ENCODE measurements around the gene ADAMTSL1. TPM values are rescaled to one million over a fixed set of nuclear protein-coding genes. Genes with fewer than 3 reads are reported as not detected.

ADAMTSL1 gene
- total RNA-seq, 1 experiment from 2014 or later: not detected

- Mint-ChIP-seq H3K36me3 (ENCODE audit: insufficient read depth, unreplicated experiment) (no peaks in the 10 kb centered on the region), H3K4me1 (ENCODE audit: low read depth, unreplicated experiment) (peaks cover 11% of the 10 kb centered on the region), H3K9me3 (ENCODE audit: low read depth, unreplicated experiment) (no peaks in the 10 kb centered on the region), H3K27ac (ENCODE audit: unreplicated experiment) (no peak overlapping the region), H3K4me3 (ENCODE audit: low read depth, unreplicated experiment) (no peak overlapping the region), H3K27me3 (ENCODE audit: unreplicated experiment) (no peaks in the 10 kb centered on the region)
- intact Hi-C loops (cut with micrococcal nuclease; ENCODE audit: unreplicated experiment): no loop called here
- BruUV-seq (replicated peaks): no TSS peak
- DNase-seq: no peak
- no peak for TF ChIP-seq CTCF (IDR thresholded peaks at IDR 0.05; ENCODE audit: unreplicated experiment)
- CTCF ChIA-PET: no interaction called here
Observed at GRCh38 chr9:18456624-18457237, 17.2 kb upstream of the ADAMTSL1 start.

- peaks cover 11% of the 10 kb centered on the region for H3K4me1 Mint-ChIP-seq (ENCODE audit: low read depth, unreplicated experiment)
- BruUV-seq (replicated peaks): no TSS peak
- H3K36me3 Mint-ChIP-seq (ENCODE audit: insufficient read depth, unreplicated experiment): no peaks in the 10 kb centered on the region
- H3K27ac Mint-ChIP-seq (ENCODE audit: unreplicated experiment): no peak overlapping the region
- no peaks in the 10 kb centered on the region for H3K9me3 Mint-ChIP-seq (ENCODE audit: low read depth, unreplicated experiment)
- DNase-seq: no peak
- CTCF ChIA-PET: no interaction called here
- intact Hi-C loops (cut with micrococcal nuclease; ENCODE audit: unreplicated experiment): no loop called here
- TF ChIP-seq CTCF (IDR thresholded peaks at IDR 0.05; ENCODE audit: unreplicated experiment): no peak
- no peak overlapping the region for H3K4me3 Mint-ChIP-seq (ENCODE audit: low read depth, unreplicated experiment)
- H3K27me3 Mint-ChIP-seq (ENCODE audit: unreplicated experiment): no peaks in the 10 kb centered on the region
Observed at GRCh38 chr9:18457510-18457909, 16.4 kb upstream of the ADAMTSL1 start.

DNA sequence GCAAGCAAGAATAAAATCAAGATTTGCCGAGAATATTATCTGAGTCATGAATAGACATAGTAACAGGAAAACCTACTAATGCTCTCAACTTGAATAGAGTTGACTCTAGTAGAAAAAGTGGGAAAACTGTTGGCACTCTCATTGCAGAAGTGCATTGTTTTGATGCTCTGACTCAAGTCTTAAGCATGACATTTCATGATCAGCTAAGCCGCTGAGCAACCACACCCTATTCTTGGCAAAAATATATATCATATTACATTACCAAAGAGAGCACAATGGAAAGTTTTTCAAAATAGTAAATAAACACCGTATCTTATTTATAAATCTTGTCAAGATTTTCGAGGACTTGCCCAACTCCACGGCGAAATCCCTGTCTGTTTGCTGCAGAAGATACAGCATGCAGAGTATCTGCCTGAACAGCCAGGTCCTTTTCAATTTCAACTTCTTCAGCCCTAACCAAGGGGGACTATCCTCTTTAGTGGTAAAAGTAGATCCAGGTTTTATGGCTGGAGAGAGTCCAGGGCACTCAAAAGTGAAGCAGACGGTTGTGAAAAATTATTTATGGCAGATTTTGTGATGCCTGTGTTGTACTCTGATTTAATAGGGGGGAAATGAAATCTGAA lies 13.9 kb upstream of the ADAMTSL1 start:
- Mint-ChIP-seq H3K4me1 (ENCODE audit: low read depth, unreplicated experiment) (peaks cover 11% of the 10 kb centered on the region), H3K27ac (ENCODE audit: unreplicated experiment) (no peak overlapping the region), H3K27me3 (ENCODE audit: unreplicated experiment) (no peaks in the 10 kb centered on the region), H3K4me3 (ENCODE audit: low read depth, unreplicated experiment) (no peak overlapping the region), H3K9me3 (ENCODE audit: low read depth, unreplicated experiment) (no peaks in the 10 kb centered on the region), H3K36me3 (ENCODE audit: insufficient read depth, unreplicated experiment) (no peaks in the 10 kb centered on the region)
- CTCF ChIA-PET: no interaction called here
- TF ChIP-seq CTCF (IDR thresholded peaks at IDR 0.05; ENCODE audit: unreplicated experiment): no peak
- DNase-seq: no peak
- intact Hi-C loops (cut with micrococcal nuclease; ENCODE audit: unreplicated experiment): no loop called here
- no TSS peak for BruUV-seq (replicated peaks)

- H3K4me3 Mint-ChIP-seq (ENCODE audit: low read depth, unreplicated experiment): no peak overlapping the region
- no peaks in the 10 kb centered on the region for H3K9me3 Mint-ChIP-seq (ENCODE audit: low read depth, unreplicated experiment)
- DNase-seq: no peak
- H3K27me3 Mint-ChIP-seq (ENCODE audit: unreplicated experiment): no peaks in the 10 kb centered on the region
- no TSS peak for BruUV-seq (replicated peaks)
- no peak overlapping the region for H3K27ac Mint-ChIP-seq (ENCODE audit: unreplicated experiment)
- CTCF ChIA-PET: no interaction called here
- H3K4me1 Mint-ChIP-seq (ENCODE audit: low read depth, unreplicated experiment): peaks cover 11% of the 10 kb centered on the region
- no peak for TF ChIP-seq CTCF (IDR thresholded peaks at IDR 0.05; ENCODE audit: unreplicated experiment)
- intact Hi-C loops (cut with micrococcal nuclease; ENCODE audit: unreplicated experiment): no loop called here
- no peaks in the 10 kb centered on the region for H3K36me3 Mint-ChIP-seq (ENCODE audit: insufficient read depth, unreplicated experiment)
Observed at GRCh38 chr9:18461496-18461895, 12.5 kb upstream of the ADAMTSL1 start.
